Fibroblast of skin of back (primary cell): Measurements from ENCODE around the gene MEA1.

ENCODE experiments used
- DNase-seq: peaks from one replicate; pipeline ENCODE4 v3.0.0-alpha.2; 2013

Gene MEA1

GRCh38 chr6:43038727-43039126 lies 25.0 kb upstream of the MEA1 start:
- no peak for DNase-seq

- no peak for DNase-seq
Measured at GRCh38 chr6:43037706-43038105, 24.0 kb upstream of the MEA1 start.

DNA sequence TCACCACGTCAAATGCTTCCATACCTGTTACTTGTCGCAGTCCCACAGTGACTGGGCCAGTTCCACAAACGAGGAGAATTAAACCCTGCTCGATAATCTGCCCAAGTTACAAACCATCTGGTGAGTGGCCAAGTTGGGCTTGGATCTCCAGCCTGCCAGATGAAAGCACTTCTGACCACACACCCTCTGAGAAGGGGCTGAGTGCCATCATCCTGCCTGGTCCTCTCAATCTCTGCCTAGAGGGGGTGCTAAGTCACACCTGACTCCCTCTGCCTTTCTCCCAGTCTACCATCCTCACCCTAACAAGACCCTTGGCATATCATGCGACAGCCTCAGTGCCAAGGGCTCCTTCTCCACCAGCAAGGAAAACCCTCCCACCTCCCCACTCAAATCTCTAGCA lies 23.5 kb upstream of the MEA1 start:
- no peak for DNase-seq

GRCh38 chr6:43036712-43037111 lies 23.0 kb upstream of the MEA1 start:
- DNase-seq = no peak

GRCh38 chr6:43035495-43036194 lies 21.9 kb upstream of the MEA1 start:
- no peak for DNase-seq

- DNase-seq = no peak
Measured at GRCh38 chr6:43034190-43034525, 20.4 kb upstream of the MEA1 start.

GRCh38 chr6:43033496-43034189 lies 19.9 kb upstream of the MEA1 start:
- DNase-seq = no peak

GRCh38 chr6:43032326-43032725 lies 18.6 kb upstream of the MEA1 start:
- no peak for DNase-seq

- DNase-seq = no peak
Measured at GRCh38 chr6:43029120-43029519, 15.4 kb upstream of the MEA1 start.

DNA sequence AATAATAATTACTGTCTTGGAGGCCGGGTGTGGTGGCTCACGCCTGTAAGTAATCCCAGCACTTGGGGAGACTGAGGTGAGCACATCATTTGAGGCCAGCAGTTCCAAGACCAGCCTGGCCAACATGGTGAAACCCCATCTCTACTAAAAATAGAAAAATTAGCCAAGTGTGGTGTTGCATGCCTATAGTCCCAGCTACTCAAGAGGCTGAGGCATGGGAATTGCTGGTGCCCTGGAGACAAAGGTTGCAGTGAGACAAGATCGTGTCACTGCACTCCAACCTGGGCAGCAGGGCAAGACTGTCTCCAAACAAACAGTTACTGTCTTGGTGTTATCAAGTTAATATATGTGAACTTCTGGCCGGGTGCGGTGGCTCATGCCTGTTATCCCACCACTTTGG lies 12.6 kb upstream of the MEA1 start:
- no peak for DNase-seq

DNA sequence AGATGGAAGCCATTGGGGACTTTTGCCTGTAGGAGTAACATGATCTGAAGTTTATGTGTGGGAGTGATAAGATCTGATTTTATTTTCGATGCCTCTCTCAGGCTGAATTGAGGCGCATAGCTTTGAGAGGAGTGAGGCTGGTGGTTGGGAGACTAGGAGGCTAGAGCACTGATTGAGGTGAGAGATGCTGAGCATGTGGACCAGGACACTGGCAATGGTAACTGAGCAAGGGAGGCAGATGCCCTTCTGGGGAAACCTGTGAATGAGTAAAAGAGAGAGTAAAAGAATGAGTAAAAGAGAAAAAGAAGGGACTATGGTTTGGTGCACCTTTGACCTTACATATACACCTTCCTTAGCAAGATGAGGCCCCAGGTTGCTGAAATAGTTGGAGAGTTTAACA lies 10.7 kb upstream of the MEA1 start:
- no peak for DNase-seq

GRCh38 chr6:43021270-43022047 lies 7.7 kb upstream of the MEA1 start, which contains the start of gene RRP36:
RRP36 (plus strand) TSS chr6:43021623; CDS start chr6:43021655, 32 bp downstream.
- DNase-seq = peak; percentile 77

GRCh38 chr6:43020847-43021246 lies 7.1 kb upstream of the MEA1 start:
- DNase-seq = no peak

GRCh38 chr6:43020052-43020705 lies 6.4 kb upstream of the MEA1 start:
- no peak for DNase-seq

- DNase-seq = no peak
Measured at GRCh38 chr6:43019152-43019551, 5.4 kb upstream of the MEA1 start.

DNA sequence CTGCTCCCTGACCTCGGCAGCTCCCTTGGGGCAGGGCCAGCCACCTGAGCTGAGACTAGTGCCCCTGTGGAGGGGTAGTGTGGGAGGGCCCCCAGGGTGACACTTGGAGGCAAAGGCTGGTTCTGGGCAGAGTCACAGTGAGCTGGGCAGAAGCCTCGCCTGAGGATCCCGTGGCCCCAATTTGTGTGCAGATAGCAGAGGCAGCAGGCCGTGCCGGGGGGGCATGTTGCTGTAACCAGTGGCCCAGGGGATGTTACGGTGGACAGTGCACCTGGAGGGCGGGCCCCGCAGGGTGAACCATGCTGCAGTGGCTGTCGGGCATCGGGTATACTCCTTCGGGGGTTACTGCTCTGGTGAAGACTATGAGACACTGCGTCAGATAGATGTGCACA lies 3.2 kb upstream of the MEA1 start:
- no peak for DNase-seq

DNA sequence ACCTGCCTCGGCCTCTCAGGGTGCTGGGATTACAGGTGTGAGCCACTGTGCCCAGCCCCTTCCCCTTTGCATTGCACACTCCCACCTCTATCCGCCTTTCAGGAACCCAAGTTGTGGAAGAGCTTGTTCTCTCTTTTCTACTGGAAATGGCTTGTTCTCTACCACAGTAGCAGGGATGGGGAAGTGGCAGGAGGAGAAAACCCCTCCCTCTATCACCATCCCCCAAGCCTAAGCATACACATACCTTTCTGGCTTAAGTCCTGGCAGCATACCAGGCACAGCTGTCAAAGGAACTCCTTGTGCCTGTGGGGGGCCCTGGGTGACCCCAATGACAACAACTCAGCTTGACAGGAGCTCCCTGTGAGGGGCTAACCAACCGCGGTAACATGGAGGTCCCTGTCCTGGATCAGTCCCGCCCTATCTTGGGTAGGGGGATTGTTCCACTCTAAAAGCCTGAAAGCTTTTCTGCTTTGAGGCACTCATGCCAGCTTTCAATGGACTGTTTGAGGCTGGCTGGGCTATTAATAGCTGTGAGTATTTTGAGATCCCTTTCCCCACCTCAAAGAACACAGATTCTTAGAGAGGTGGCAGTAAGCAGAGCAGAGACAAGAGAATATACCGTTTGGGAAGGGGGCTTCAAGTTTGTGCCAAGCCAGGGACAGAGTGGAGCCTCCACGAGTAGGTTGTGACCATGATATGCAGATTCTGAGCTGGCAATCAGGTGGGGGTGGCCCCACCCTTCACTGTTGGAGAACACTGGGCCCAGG lies 2.6 kb upstream of the MEA1 start:
- no peak for DNase-seq

DNA sequence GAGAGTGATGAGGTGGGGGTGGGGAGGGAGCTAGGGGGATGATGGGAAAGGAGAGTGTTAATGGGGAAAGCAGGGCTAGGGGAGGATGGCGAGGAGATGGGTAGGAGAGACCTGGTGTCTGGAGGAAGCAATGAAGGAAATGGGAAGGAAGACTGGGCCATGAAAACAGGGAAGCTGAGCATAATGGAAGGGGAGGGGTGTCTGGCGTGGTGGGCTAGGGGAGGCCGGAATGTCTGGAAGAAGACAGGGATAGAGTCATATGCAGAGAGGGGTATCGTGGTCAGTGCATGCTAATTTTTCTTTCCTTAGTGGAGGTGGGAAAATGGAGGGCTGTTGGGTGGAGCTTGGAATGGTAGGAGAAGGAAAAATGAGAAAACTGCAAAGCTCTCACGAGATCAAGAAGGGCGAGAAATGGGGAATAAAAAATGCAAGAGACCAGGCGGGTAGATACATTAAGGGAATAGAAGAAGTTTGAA lies 726 bp upstream of the MEA1 start:
- DNase-seq = peak; percentile 53

DNA sequence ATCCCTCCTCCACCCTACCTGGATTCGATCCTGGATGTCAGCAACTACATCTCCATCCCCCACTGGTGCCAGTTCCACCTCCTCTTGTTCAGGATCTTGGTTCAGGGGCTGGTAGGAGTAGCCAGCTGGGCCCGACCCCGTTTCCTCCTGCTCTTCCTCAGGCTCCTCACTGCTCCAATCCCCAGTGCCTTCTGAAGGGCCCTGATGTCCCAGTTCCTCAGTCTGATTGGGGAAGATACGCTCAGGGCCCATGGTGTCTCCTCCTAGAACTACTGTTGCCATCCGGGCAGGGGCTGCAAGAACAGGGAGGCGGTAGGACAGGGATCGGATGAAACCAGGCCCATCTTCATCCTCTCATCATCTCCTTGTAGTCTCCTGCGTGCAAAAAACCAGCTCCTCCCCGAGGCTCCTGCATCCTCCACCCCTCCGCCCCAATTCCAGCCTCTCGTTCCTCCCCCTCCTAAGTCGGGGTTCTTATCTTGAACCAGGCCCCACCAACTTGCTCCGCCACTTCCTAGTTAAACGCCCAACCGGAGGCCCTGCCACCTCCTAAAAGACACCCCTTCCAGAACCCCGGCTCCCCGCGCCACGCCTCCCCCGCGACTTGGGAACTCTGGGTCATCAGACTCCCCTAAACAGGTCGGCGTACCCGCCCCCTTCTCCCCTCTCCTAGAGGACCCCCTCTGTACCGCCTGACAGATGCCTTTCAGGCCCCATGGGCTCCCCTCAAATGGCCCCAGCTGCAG lies 476 bp downstream of the MEA1 start:
- peak; percentile 17 for DNase-seq

- no peak for DNase-seq
Measured at GRCh38 chr6:43012364-43012763, 1.4 kb downstream of the MEA1 start.

GRCh38 chr6:43011207-43011606 lies 2.5 kb downstream of the MEA1 start:
- DNase-seq = no peak

DNA sequence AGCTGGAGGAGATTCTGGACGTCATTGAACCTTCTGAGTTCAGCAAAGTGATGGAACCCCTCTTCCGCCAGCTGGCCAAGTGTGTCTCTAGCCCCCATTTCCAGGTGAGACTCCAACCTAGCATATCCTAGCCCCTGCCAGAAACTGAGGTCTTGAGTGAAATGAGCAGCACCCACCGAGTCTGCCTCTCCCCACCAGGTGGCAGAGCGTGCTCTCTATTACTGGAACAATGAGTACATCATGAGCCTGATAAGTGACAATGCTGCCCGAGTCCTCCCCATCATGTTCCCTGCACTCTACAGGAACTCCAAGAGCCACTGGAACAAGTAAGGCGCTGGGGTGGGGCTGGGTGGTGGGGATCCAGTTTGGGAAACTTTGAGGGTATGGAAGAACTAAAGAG lies 4.6 kb downstream of the MEA1 start:
- DNase-seq = peak; percentile 36
